GM21737 (cell line): Measurements from ENCODE around the gene FOXP1.

ENCODE experiments used
- ATAC-seq: cut with Tn5 transposase; IDR thresholded peaks from one replicate; pipeline ENCODE4 v1.9.1; 2021; ENCODE audit warnings: mild to moderate bottlenecking, moderate library complexity; ENCODE audit not compliant: unreplicated experiment

FOXP1 gene

GRCh38 chr3:70911719-70912118, 671.8 kb downstream of the FOXP1 start:
- ATAC-seq = no peak

GRCh38 chr3:70905491-70905890, 678.0 kb downstream of the FOXP1 start:
- no peak for ATAC-seq
